ENCODE data around the gene GUK1. TPM values are rescaled to one million over a fixed set of nuclear protein-coding genes. Genes with fewer than 3 reads are reported as not detected.

GUK1 gene
- total RNA-seq, 2 experiments from 2014 or later: 375 to 376 TPM

- intact Hi-C loops (cut with micrococcal nuclease): no loop called here
- no peak overlapping the region for H3K4me3 Mint-ChIP-seq
- H3K27me3 Mint-ChIP-seq: no peaks in the 10 kb centered on the region
- no peak for TF ChIP-seq CTCF (IDR thresholded peaks at IDR 0.05)
- H3K4me1 Mint-ChIP-seq (ENCODE audit: low read depth): peaks cover 11% of the 10 kb centered on the region
- CTCF ChIA-PET: no interaction called here
- POLR2A ChIA-PET: no interaction called here
- peaks cover 4% of the 10 kb centered on the region for H3K36me3 Mint-ChIP-seq (ENCODE audit: low read depth)
- ATAC-seq: no peak
- peaks cover 5% of the 10 kb centered on the region for H3K9me3 Mint-ChIP-seq
- no peak overlapping the region for H3K27ac Mint-ChIP-seq
- DNase-seq: no peak
Observed at GRCh38 chr1:228114827-228115226, 25.3 kb upstream of the GUK1 start.

GRCh38 chr1:228117335-228117734 lies 22.7 kb upstream of the GUK1 start:
- DNase-seq (no peak), ATAC-seq (no peak)
- ChIA-PET POLR2A (no interaction called here), CTCF (no interaction called here)
- intact Hi-C loops (cut with micrococcal nuclease): no loop called here
- no peak for TF ChIP-seq CTCF (IDR thresholded peaks at IDR 0.05)
- Mint-ChIP-seq H3K4me1 (ENCODE audit: low read depth) (peaks cover 4% of the 10 kb centered on the region), H3K9me3 (peaks cover 5% of the 10 kb centered on the region), H3K36me3 (ENCODE audit: low read depth) (peaks cover 4% of the 10 kb centered on the region), H3K27me3 (no peaks in the 10 kb centered on the region), H3K4me3 (no peak overlapping the region), H3K27ac (no peak overlapping the region)

GRCh38 chr1:228118040-228118439 lies 22.0 kb upstream of the GUK1 start:
- intact Hi-C loops (cut with micrococcal nuclease): no loop called here
- DNase-seq (no peak), ATAC-seq (no peak)
- no peak for TF ChIP-seq CTCF (IDR thresholded peaks at IDR 0.05)
- no peaks in the 10 kb centered on the region for H3K27me3 Mint-ChIP-seq
- ChIA-PET POLR2A (interaction anchor here (1.4 to 2.4 kb wide), 2 partner anchors 8 to 28 kb away, joined by 5 to 8 read pairs; partner anchors contain the start of gene MRPL55), CTCF (interaction anchor here (1.0 to 5.8 kb wide), 2 partner anchors 8 to 13 kb away, joined by 3 to 51 read pairs; no protein-coding TSS in a partner anchor)
- H3K27ac Mint-ChIP-seq: no peak overlapping the region
- no peak overlapping the region for H3K4me3 Mint-ChIP-seq
- peaks cover 3% of the 10 kb centered on the region for H3K4me1 Mint-ChIP-seq (ENCODE audit: low read depth)
- H3K36me3 Mint-ChIP-seq (ENCODE audit: low read depth): peaks cover 4% of the 10 kb centered on the region
- H3K9me3 Mint-ChIP-seq: peaks cover 5% of the 10 kb centered on the region

- CTCF ChIA-PET: interaction anchor here (1.3 to 5.8 kb wide), 3 partner anchors 8 to 121 kb away, joined by 3 to 51 read pairs (median 9); no protein-coding TSS in a partner anchor
- POLR2A ChIA-PET: no interaction called here
- peaks cover 3% of the 10 kb centered on the region for H3K4me1 Mint-ChIP-seq (ENCODE audit: low read depth)
- no peak for TF ChIP-seq CTCF (IDR thresholded peaks at IDR 0.05)
- H3K27me3 Mint-ChIP-seq: no peaks in the 10 kb centered on the region
- ATAC-seq (no peak), DNase-seq (no peak)
- H3K27ac Mint-ChIP-seq: no peak overlapping the region
- H3K9me3 Mint-ChIP-seq: peaks cover 5% of the 10 kb centered on the region
- H3K4me3 Mint-ChIP-seq: peak overlapping the region; percentile 63
- intact Hi-C loops (cut with micrococcal nuclease): no loop called here
- H3K36me3 Mint-ChIP-seq (ENCODE audit: low read depth): peaks cover 4% of the 10 kb centered on the region
Observed at GRCh38 chr1:228120351-228120750, 19.7 kb upstream of the GUK1 start.

GRCh38 chr1:228120857-228121489 lies 19.1 kb upstream of the GUK1 start:
- H3K27ac Mint-ChIP-seq: peak overlapping the region; percentile 32
- H3K9me3 Mint-ChIP-seq: peaks cover 5% of the 10 kb centered on the region
- ChIA-PET CTCF (interaction anchor here (0.9 to 5.8 kb wide), 4 partner anchors 9 to 122 kb away, joined by 4 to 51 read pairs (median 10); no protein-coding TSS in a partner anchor), POLR2A (interaction anchor here (1.4 kb wide), 1 partner anchor 10 kb away, joined by 3 read pairs; no protein-coding TSS in a partner anchor)
- peaks cover 3% of the 10 kb centered on the region for H3K4me1 Mint-ChIP-seq (ENCODE audit: low read depth)
- TF ChIP-seq CTCF (IDR thresholded peaks at IDR 0.05): no peak
- H3K36me3 Mint-ChIP-seq (ENCODE audit: low read depth): peaks cover 4% of the 10 kb centered on the region
- no peak for DNase-seq
- H3K4me3 Mint-ChIP-seq: peak overlapping the region; percentile 63
- no peaks in the 10 kb centered on the region for H3K27me3 Mint-ChIP-seq
- intact Hi-C loops (cut with micrococcal nuclease): no loop called here
- ATAC-seq: peak; percentile 82
